ENCODE results near the gene BCDIN3D. TPM values are rescaled to one million over a fixed set of nuclear protein-coding genes. Genes with fewer than 3 reads are reported as not detected.
A peak's percentile ranks its signal among the peaks of the same experiment; 100 is the strongest.

The BCDIN3D gene
- total RNA-seq, 1 donor = 3.5 TPM

GRCh38 chr12:49809906-49810389, 33.0 kb downstream of the BCDIN3D start:
- no peak overlapping the region for H3K4me3 ChIP-seq (ENCODE audit: low read depth, low read length)
- no peak for TF ChIP-seq CTCF (IDR thresholded peaks at IDR 0.05; ENCODE audit: insufficient read depth, low read depth, low read length)
- peak; percentile 46 for DNase-seq (ENCODE audit: low read depth)

GRCh38 chr12:49809381-49809905, 33.5 kb downstream of the BCDIN3D start:
- no peak for TF ChIP-seq CTCF (IDR thresholded peaks at IDR 0.05; ENCODE audit: insufficient read depth, low read depth, low read length)
- H3K4me3 ChIP-seq (ENCODE audit: low read depth, low read length) = no peak overlapping the region
- peak; percentile 67 for DNase-seq (ENCODE audit: low read depth)

DNA sequence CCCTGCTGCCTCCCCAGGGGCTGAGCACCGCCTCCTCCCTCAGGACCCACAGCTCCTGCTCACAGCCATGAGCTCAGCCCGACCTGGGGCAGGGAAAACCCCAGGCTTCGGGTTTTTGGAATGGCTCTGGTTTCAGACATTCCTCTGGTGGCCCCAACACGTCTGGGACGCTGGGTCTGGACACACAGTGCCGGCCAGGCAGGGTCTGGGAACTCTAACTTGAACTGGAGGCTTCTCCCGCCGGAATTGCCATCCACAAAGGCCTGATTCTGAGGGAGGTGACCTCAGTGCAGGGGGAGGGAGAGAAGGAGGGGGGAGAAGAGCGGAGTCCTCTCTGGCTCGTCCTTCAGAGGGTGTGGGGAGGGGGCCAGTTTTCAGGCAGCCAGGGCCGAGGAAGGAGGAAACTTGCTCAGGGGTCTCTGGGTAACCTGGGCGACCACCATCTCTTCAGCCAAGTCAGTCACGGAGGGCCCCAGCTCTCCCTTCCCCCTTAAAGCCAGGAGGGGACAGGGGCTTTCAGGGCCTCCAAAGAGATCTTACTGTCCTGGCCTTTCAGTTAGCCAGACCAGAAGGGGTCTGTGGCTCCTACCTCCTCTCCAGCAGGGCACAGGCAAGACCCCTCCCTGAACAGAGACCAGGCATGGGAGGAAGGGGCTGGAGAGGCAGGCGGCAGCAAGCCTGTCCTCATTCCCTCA, 34.1 kb downstream of the BCDIN3D start:
- peak; percentile 43 for DNase-seq (ENCODE audit: low read depth)
- TF ChIP-seq CTCF (IDR thresholded peaks at IDR 0.05; ENCODE audit: insufficient read depth, low read depth, low read length) = no peak
- no peak overlapping the region for H3K4me3 ChIP-seq (ENCODE audit: low read depth, low read length)

- no peak for TF ChIP-seq CTCF (IDR thresholded peaks at IDR 0.05; ENCODE audit: insufficient read depth, low read depth, low read length)
- H3K4me3 ChIP-seq (ENCODE audit: low read depth, low read length) = no peak overlapping the region
- no peak for DNase-seq (ENCODE audit: low read depth)
Observed at GRCh38 chr12:49807991-49808580, 34.8 kb downstream of the BCDIN3D start.

DNA sequence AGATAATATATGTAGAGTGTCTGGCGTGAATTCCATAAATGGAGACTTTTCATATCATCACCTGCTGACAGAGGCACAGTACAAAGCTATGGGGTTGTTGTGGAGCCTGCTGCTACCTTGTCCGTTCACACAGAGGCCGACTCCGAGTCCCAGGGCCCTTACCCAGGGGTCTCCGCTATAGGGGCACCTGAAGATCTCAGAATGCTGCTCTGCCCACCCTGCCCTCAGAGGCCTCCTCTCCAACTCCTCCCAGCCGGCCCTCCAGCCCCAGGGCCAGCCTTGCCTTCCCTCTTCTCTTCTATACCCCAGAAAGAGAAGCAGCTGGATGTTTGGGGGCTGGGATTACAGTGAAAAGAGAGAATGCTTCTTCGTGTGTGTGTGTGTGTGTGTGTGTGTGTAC, 36.0 kb downstream of the BCDIN3D start:
- no peak for DNase-seq (ENCODE audit: low read depth)
- no peak overlapping the region for H3K4me3 ChIP-seq (ENCODE audit: low read depth, low read length)
- TF ChIP-seq CTCF (IDR thresholded peaks at IDR 0.05; ENCODE audit: insufficient read depth, low read depth, low read length) = no peak

DNA sequence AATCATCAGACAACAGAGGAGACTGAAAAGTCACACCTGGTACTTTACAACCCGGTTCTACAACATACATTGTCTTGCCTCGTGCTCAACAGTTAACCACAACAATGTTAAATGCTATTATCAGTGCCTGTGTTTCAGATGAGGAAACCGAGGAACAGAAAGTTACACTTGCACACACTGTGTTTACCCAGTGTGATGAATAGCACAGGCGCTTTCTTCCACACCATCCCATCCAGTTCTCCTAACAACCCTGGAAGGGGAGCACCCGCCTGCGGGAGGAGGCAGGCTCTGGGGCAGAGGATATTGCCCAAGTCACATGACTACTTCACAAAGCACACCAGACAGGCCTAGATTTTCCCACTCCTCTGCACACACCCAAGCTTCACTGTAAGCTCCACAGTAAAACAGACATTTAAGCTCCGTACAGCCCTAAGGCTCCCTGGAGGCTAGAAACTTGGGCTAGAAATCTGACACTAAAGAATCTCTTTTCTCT, 36.5 kb downstream of the BCDIN3D start:
- no peak for DNase-seq (ENCODE audit: low read depth)
- no peak for TF ChIP-seq CTCF (IDR thresholded peaks at IDR 0.05; ENCODE audit: insufficient read depth, low read depth, low read length)
- H3K4me3 ChIP-seq (ENCODE audit: low read depth, low read length) = no peak overlapping the region
